Measurements from ENCODE around the gene MAP7D2.
A peak's percentile ranks its signal among the peaks of the same experiment; 100 is the strongest.

MAP7D2 gene

GRCh38 chrX:20116087-20116576, 575 bp downstream of the MAP7D2 start:
- DNase-seq = peak in 6 of 58 donors; percentile 0 to 3 (median 2)

GRCh38 chrX:20112022-20112774, 4.5 kb downstream of the MAP7D2 start:
- DNase-seq = no peak

- no peak for DNase-seq
Observed at GRCh38 chrX:20111271-20111670, 5.4 kb downstream of the MAP7D2 start.

- no peak for DNase-seq
Observed at GRCh38 chrX:20101934-20102581, 14.6 kb downstream of the MAP7D2 start.

GRCh38 chrX:20091499-20091898, 25.2 kb downstream of the MAP7D2 start:
- DNase-seq = no peak

- DNase-seq = no peak
Observed at GRCh38 chrX:20089845-20090244, 26.9 kb downstream of the MAP7D2 start.

GRCh38 chrX:20080277-20080676, 36.4 kb downstream of the MAP7D2 start:
- no peak for DNase-seq

- no peak for DNase-seq
Observed at GRCh38 chrX:20071511-20072079, 45.1 kb downstream of the MAP7D2 start.

GRCh38 chrX:20067709-20068561, 48.8 kb downstream of the MAP7D2 start:
- peak in 35 of 58 donors; percentile 0 to 53 (median 9) for DNase-seq

GRCh38 chrX:20066968-20067708, 49.6 kb downstream of the MAP7D2 start:
- DNase-seq = peak in 1 of 58 donors; percentile 1

GRCh38 chrX:20063716-20064351, 52.9 kb downstream of the MAP7D2 start:
- DNase-seq = no peak

GRCh38 chrX:20063153-20063552, 53.6 kb downstream of the MAP7D2 start:
- DNase-seq = no peak

- DNase-seq = no peak
Observed at GRCh38 chrX:20061855-20062254, 54.9 kb downstream of the MAP7D2 start.

GRCh38 chrX:20060961-20061748, 55.6 kb downstream of the MAP7D2 start:
- DNase-seq = no peak

- DNase-seq = no peak
Observed at GRCh38 chrX:20059467-20060128, 57.1 kb downstream of the MAP7D2 start.

- no peak for DNase-seq
Observed at GRCh38 chrX:20057479-20057878, 59.2 kb downstream of the MAP7D2 start.

- peak in 9 of 58 donors; percentile 1 to 30 (median 6) for DNase-seq
Observed at GRCh38 chrX:20056704-20057103, 60.0 kb downstream of the MAP7D2 start.

GRCh38 chrX:20053537-20053936, 63.2 kb downstream of the MAP7D2 start:
- DNase-seq = no peak

GRCh38 chrX:20046864-20047263, 69.8 kb downstream of the MAP7D2 start:
- no peak for DNase-seq

All from anterior cingulate cortex (tissue), 58 donors.